HS-27A (cell line): ENCODE measurements around the gene HADH.
"Not testable (repeated sequence)": the region's sequence is repeated elsewhere in the genome, so short reads cannot be mapped to it uniquely, and the experiment has no call there.

Source experiments
- DNase-seq: peaks from one replicate; pipeline ENCODE4 v3.0.0-alpha.2; 2012; ENCODE audit warnings: low read depth, missing footprints

The HADH gene

DNA sequence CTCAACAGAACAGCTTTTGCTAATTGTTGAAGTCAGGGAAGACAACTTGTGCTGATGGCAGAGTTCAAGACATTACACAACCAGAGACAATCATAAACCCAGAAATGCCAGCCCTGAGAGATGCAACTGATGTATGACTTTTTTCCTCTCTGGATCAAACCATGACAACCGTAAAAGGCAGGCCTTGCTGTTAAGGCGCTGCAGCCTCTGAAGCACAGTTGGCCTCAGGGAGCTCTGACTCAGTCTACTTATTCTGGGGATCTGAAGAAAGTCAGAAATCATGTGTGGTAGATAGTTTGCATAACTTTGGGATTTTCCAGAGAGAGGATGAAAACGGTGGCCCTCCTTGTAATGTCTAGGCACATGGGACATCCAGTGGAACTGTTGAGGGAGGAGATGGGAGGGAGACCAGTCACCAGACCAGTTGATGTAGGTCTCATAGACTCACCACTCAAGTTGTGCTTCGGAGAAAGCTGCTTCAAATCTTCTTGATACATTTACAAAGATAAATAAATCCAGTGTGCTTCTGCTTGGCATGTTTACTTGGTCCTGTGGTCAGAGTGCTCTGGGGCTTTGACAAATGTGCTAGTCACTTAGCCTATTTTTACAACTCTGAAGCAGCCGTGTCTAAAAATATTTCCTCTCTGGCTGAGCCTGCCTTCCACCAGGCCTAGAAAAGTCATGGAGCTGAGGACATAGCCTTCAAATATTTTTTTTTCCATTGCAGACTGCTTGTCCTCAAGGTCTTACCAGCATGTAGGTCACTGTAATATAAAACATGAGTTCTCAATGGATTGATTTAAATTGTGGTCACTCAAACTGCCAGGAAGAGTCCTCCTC, 7.5 kb downstream of the HADH start:
- DNase-seq, result no peak

GRCh38 chr4:107997794-107998193, 8.1 kb downstream of the HADH start:
- DNase-seq, result no peak

- DNase-seq, result no peak
These were observed 10.3 kb downstream of the HADH start for GRCh38 chr4:107999932-108000539.

GRCh38 chr4:108001540-108002135, 11.9 kb downstream of the HADH start:
- DNase-seq, result no peak

DNA sequence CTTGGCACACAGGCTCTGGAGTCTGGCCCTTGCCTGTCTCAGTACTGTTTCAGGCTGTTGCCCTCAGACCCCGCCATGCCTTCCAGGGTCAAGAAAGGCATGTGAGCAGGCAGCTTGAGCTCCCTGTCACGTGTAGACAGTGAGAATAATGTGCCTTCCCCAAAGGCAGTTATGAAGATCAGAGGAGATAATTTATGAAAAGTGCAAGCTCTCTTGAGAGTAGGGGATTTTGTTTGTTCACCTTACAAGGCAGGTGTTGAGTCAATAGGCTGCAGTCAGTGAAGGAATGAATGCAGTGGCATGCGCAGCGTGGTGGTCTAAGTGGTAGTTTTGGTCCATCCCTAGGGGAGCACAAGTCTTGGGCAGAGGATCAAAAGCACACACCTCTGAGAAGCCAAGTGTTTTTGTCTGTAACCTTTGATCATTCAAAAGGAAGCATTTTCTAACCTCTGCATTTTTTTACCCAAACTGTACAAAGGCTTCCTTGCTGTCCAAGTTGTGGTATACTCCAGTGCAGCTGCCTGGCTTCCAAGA, 14.4 kb downstream of the HADH start:
- no peak for DNase-seq

GRCh38 chr4:108004646-108005045, 15.0 kb downstream of the HADH start:
- no peak for DNase-seq

GRCh38 chr4:108005807-108006206, 16.1 kb downstream of the HADH start:
- DNase-seq, result no peak

DNA sequence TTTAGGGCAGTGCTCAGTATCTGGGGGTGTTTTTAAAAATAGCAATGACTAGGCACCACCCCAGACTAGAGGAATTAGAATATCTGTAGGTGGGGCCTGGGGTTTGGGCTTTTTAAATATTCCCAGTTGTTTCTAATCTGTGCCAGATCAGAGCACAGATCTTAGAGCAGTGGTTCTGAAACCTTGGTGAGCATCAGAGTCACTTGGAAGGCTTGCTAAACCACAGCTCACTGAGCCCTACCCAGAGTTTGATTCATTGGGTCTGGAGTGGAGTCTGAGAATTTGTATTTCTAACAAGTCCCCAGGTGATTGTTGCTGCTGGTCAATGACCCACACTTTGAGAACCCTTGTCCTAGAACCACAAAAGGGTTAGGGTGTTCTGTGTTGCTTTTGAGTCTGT, 16.7 kb downstream of the HADH start:
- DNase-seq, result no peak

DNA sequence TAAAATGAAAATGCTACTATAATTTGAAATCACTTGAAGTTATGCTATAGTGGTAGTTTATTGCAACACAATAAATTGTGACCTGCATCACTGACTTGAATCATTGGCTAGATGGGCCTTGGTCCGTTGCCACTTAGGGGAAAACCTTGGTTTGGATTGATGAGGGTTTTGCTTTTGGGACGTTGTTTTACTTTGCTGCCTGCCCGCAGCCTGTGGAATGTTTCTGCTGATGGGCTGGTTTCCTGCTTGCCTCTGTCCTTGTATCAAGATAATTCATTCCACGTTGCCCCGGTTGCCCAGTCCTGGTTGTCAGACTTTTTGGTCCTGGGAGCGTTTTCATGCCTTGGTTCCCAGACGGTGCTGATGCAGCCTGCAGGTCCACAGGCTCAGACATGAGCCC, 18.3 kb downstream of the HADH start:
- DNase-seq, result no peak

- DNase-seq, result no peak
These were observed 19.0 kb downstream of the HADH start for GRCh38 chr4:108008721-108009120.

GRCh38 chr4:108010167-108010566, 20.5 kb downstream of the HADH start:
- no peak for DNase-seq

- DNase-seq, result not testable (repeated sequence)
These were observed 22.7 kb downstream of the HADH start for GRCh38 chr4:108012382-108012781.

GRCh38 chr4:108013327-108013726, 23.6 kb downstream of the HADH start:
- DNase-seq, result no peak

GRCh38 chr4:108013955-108014354, 24.3 kb downstream of the HADH start:
- no peak for DNase-seq

- peak; percentile 50 for DNase-seq
These were observed 28.6 kb downstream of the HADH start for GRCh38 chr4:108018040-108018883.

DNA sequence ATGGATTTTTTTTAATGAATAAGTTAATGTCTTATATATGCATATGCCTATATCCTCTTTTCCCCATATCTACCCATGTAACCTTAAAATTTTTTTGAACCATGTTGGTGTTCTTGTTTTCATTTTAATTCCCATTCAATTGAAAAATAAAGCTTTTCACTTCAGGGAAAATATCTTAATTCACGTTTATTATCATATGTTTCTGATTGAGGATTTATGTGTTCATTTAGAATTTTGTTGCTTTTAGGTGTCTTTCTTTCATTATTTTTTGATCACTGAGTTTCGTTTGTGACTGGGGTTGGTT, 29.1 kb downstream of the HADH start:
- no peak for DNase-seq

DNA sequence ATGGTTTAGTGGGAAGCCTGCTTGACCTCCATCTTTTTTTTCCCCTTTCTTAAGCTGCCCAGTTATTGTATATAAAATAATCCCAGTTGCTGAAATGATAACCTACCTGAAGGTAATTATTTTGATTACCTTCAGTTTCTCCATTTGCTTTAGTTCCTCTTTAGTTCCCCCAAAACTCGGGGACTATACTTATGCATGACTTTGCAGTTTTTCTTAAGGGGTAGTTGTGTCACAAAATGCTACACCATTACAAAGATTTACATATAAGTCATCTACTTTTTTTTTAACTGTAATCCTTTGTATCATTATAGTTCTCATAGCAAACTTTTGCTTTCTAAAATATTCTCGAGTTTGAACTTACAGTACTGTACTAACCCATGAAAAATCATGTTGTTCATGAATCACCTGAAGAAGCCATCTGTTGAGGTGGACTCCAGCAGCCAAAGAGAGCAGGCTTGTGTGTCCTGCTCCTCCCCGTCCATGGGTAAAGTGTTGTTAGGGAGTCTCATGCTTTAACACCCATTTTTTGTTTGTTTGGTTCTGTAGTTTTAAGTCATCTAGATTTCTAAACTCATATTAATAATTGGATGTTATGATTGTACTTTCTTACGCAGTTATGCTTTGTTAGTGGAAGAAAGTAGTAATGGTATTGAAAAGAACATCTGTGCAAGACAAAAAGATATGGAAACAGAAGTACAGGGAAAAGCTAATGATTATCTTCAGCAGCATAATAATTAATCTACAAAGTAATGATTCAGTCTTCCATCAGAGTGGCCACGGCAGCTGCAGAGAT, 34.6 kb downstream of the HADH start:
- no peak for DNase-seq

- DNase-seq, result no peak
These were observed 35.1 kb downstream of the HADH start for GRCh38 chr4:108024878-108025165.

GRCh38 chr4:108029016-108029720, 39.5 kb downstream of the HADH start:
- no peak for DNase-seq

DNA sequence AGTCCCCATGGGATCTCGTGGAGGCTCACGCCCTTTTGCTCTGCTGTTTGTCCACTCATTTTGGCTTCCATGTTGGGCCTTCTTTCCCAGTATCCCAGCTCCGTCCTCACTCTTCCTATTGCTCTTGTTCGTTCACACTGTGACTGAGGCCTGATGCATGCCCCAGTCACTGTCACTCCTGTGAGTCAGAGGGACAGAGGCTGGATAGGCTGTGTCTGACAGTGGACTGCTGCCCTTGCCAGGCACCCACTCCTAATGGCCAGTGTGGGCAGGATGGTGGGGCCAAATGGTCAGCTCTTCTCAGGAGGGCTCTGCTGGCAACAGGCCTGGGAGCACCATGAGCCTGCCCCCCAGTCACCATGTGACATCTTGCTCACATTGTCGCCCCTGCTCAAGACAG, 40.0 kb downstream of the HADH start:
- no peak for DNase-seq

DNA sequence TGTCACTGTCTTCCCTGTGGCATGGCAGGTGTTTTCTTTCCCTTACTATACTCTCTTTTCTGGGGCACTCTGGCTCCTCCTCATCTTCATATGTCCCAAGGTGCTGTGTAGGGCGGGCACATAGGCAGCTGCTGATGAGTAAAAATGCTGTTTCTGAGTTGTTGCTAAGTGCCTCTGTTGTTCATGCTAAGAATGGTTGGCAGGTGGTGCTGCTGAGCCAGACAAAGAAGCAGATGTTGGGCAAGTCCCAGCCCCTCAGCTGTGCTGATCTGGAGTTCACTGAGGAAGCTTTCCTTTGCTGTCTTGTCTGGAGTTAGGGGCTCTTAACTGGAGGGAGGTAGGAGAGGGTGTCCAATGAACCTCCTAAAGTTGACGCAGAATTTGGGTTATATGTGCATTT, 40.6 kb downstream of the HADH start:
- DNase-seq, result no peak
